Adipocyte (in vitro differentiated cells): Measurements from ENCODE around the gene SNUPN.
A peak's percentile ranks its signal among the peaks of the same experiment; 100 is the strongest.

Experiments used
- DNase-seq: peaks from one replicate; pipeline ENCODE4 v3.0.0-alpha.2; 2015; ENCODE audit warnings: low read depth
- H3K27me3 ChIP-seq: replicated peaks from 2 replicates; pipeline ENCODE4 v1.7.0; 2013; ENCODE audit warnings: mild to moderate bottlenecking, low read length, moderate library complexity; ENCODE audit not compliant: control insufficient read depth, insufficient read depth
- H3K36me3 ChIP-seq: 2 replicates; pipeline ENCODE4 v1.7.0; 2013; ENCODE audit warnings: low read length, mild to moderate bottlenecking, moderate library complexity; ENCODE audit not compliant: control insufficient read depth, insufficient read depth, severe bottlenecking
- H3K4me1 ChIP-seq: 2 replicates; pipeline ENCODE4 v1.7.0; 2013; ENCODE audit warnings: mild to moderate bottlenecking, low read length, moderate library complexity; ENCODE audit not compliant: control insufficient read depth, insufficient read depth
- H3K4me3 ChIP-seq: 2 replicates; pipeline ENCODE4 v1.7.0; 2013; ENCODE audit warnings: mild to moderate bottlenecking, low read length, moderate library complexity
- H3K9ac ChIP-seq: 2 replicates; pipeline ENCODE4 v1.7.0; 2013; ENCODE audit warnings: mild to moderate bottlenecking, low read length, moderate library complexity
- H3K9me3 ChIP-seq: 2 replicates; pipeline ENCODE4 v1.7.0; 2013; ENCODE audit warnings: mild to moderate bottlenecking, low read length, moderate library complexity; ENCODE audit not compliant: control insufficient read depth

SNUPN gene

GRCh38 chr15:75620058-75620820, 5.3 kb downstream of the SNUPN start:
- Histone ChIP-seq H3K9me3 (no peaks in the 10 kb centered on the region), H3K9ac (peak overlapping the region; percentile 88), H3K4me1 (peaks cover 32% of the 10 kb centered on the region), H3K36me3 (peaks cover 39% of the 10 kb centered on the region), H3K4me3 (peak overlapping the region; percentile 77), H3K27me3 (no peaks in the 10 kb centered on the region)
- peak; percentile 76 for DNase-seq

- Histone ChIP-seq H3K9me3 (no peaks in the 10 kb centered on the region), H3K36me3 (peaks cover 63% of the 10 kb centered on the region)
Measured at GRCh38 chr15:75616766-75617165, 8.8 kb downstream of the SNUPN start.

DNA sequence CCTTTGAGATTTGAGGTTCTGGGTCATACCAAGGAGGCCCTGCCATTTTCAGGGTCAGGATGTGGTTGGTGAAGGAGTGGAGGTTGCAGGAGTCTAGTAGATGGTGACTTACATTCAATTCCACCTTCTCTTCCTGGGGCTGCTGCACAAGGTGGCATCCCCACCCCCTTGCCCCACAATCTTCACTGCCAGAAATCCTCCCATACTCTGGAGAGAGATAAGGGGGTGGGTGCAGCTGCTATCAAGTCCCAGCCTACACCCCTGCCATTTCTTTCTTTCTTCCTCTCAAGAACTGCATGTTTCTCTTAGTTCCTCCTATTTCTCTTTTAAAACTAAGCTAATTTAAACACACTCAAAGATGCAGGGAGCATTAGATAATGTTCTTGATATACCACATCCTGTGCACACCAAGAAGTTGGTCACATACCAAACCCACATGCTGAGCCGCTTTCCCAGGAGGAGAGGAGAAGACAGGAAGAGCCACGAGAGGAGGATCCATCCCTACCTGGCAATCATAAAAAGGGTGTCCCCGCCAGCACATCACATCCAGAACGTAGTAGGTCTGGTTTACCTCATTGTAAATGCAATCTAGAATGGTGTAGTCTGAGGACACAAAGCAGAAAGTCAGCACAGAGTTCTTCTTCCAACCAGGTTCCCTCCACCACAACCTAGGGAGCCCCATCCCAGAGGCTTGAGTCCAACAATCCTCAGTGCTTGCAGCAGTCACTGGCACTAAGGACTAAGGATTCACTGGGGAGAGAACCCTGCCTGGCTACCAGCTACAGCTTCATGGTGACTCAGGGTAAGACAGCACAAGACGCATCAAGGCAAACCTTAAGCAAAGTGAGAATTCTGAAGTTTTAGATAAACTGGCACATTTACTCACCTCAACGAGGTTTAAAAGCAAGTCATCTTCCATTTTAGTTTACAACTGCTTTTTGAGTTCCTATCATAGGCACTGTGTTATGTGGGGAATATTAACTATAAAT, 18.5 kb downstream of the SNUPN start:
- Histone ChIP-seq H3K4me3 (no peak overlapping the region), H3K9ac (no peak overlapping the region), H3K9me3 (no peaks in the 10 kb centered on the region), H3K4me1 (no peaks in the 10 kb centered on the region), H3K36me3 (peaks cover 69% of the 10 kb centered on the region), H3K27me3 (no peaks in the 10 kb centered on the region)
- no peak for DNase-seq

More at GRCh38 chr15:75616766-75617165, 8.8 kb downstream of the SNUPN start:
- DNase-seq: no peak
- H3K9ac ChIP-seq: no peak overlapping the region
- H3K27me3 ChIP-seq: no peaks in the 10 kb centered on the region
- peaks cover 36% of the 10 kb centered on the region for H3K4me1 ChIP-seq
- H3K4me3 ChIP-seq: no peak overlapping the region

- Histone ChIP-seq H3K9me3 (no peaks in the 10 kb centered on the region), H3K9ac (no peak overlapping the region), H3K36me3 (peaks cover 74% of the 10 kb centered on the region), H3K27me3 (no peaks in the 10 kb centered on the region), H3K4me1 (no peaks in the 10 kb centered on the region), H3K4me3 (no peak overlapping the region)
- no peak for DNase-seq
Measured at GRCh38 chr15:75606026-75606425, 19.5 kb downstream of the SNUPN start.

GRCh38 chr15:75599401-75599800, 26.1 kb downstream of the SNUPN start:
- Histone ChIP-seq H3K27me3 (no peaks in the 10 kb centered on the region), H3K9me3 (no peaks in the 10 kb centered on the region), H3K36me3 (peaks cover 68% of the 10 kb centered on the region), H3K4me1 (peaks cover 15% of the 10 kb centered on the region), H3K4me3 (no peak overlapping the region), H3K9ac (no peak overlapping the region)
- DNase-seq: no peak

DNA sequence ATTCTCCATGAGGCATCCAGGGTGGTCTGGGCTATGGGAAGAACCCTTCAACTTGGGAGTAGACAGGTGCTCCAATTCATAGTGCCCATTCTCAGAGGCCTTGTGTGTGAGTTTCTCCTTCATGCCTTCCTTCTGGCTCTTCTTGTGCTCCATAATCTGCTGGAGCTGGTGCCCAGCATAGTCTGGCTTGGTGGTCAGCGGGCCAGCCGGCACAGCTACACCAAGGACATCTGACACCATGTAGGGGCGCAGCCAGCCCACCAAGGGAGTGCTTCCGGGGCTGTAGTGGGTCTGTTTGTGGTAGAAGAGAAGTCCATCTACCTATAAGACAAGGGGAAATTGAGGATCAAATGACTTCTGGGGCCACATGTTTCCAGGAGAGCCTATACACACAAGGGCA, 27.2 kb downstream of the SNUPN start:
- Histone ChIP-seq H3K4me1 (peaks cover 15% of the 10 kb centered on the region), H3K27me3 (no peaks in the 10 kb centered on the region), H3K4me3 (no peak overlapping the region), H3K36me3 (peaks cover 66% of the 10 kb centered on the region), H3K9ac (no peak overlapping the region), H3K9me3 (no peaks in the 10 kb centered on the region)
- DNase-seq: no peak

DNA sequence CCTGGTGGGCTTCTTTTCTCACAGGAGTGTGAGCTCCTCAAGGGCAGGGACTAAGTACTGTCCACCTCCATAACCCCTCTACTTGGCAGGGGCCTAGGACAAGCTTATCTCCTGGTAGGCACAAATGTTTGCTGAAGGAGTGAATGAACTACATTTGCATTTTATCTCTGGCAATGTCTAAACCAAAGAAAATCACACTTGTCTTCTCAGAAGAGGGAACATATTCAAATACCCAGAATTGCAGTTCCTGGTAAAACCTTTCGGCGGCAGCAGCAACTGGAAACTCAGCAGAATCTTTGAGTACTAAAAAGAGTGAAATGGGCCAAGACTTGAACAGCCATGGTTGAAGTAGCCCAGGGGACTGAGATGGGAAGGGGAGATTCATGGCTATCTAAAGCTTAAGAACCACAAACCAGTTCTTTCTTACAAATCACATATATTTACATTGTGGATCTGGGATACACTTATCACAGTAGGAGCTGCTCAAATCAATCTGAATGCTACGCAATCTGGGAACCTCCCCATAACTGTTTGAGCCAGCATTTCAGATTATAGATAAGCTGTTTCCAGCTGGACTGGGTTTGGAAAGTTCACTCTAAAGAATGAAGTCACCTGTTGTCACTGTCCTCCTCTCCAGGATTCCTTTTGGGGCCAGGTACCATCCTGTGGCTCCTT, 27.7 kb downstream of the SNUPN start:
- peaks cover 66% of the 10 kb centered on the region for H3K36me3 ChIP-seq
- H3K9me3 ChIP-seq: no peaks in the 10 kb centered on the region
- no peaks in the 10 kb centered on the region for H3K27me3 ChIP-seq
- H3K4me1 ChIP-seq: peaks cover 15% of the 10 kb centered on the region
- H3K9ac ChIP-seq: no peak overlapping the region
- H3K4me3 ChIP-seq: no peak overlapping the region
- DNase-seq: peak; percentile 29

- Histone ChIP-seq H3K36me3 (peaks cover 70% of the 10 kb centered on the region), H3K9ac (no peak overlapping the region), H3K9me3 (no peaks in the 10 kb centered on the region), H3K4me1 (peaks cover 15% of the 10 kb centered on the region), H3K27me3 (no peaks in the 10 kb centered on the region), H3K4me3 (no peak overlapping the region)
- no peak for DNase-seq
Measured at GRCh38 chr15:75596703-75597345, 28.7 kb downstream of the SNUPN start.

GRCh38 chr15:75594276-75594675, 31.2 kb downstream of the SNUPN start:
- no peak for DNase-seq
- Histone ChIP-seq H3K9ac (no peak overlapping the region), H3K27me3 (no peaks in the 10 kb centered on the region), H3K9me3 (no peaks in the 10 kb centered on the region), H3K4me1 (peaks cover 15% of the 10 kb centered on the region), H3K36me3 (peaks cover 55% of the 10 kb centered on the region), H3K4me3 (no peak overlapping the region)

DNA sequence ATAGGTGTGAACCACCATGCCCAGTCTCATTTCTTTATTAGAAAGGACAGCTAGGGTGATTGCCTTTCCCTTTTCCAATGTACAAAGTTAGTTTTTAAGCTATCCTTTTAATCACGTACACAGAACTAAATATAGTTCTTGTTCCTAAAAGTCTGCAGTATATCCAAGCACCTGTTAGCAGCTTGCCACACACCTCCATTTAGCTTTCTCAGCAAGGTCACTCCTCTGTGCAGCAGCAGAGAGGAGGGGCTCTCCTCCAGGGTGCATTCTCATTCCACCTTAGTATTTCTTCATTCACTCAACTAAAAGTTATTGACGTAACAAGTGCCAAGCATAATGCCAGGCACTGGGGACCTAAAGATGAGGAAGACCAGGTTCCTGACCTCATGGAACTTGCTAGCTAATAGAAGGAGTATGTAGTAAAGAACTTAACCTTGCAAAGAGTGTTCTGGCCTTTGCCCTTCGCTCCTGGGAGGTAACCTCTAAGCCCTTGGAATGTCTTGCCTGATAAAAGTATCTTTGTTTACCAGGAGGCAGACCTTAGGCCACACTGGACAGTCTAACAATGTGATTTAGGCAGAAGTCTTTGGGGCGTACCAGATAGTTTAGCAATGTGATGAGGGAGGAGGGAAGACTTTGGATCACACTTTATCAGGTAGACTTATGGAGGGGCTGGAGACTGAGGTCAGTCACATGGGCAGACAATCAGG, 33.7 kb downstream of the SNUPN start:
- Histone ChIP-seq H3K9ac (no peak overlapping the region), H3K4me1 (peaks cover 3% of the 10 kb centered on the region), H3K4me3 (no peak overlapping the region), H3K27me3 (no peaks in the 10 kb centered on the region), H3K36me3 (peaks cover 36% of the 10 kb centered on the region), H3K9me3 (no peaks in the 10 kb centered on the region)
- no peak for DNase-seq
